Stromal cell of bone marrow (primary cell): ENCODE measurements around the gene DONSON.
"Not testable (repeated sequence)": the region's sequence is repeated elsewhere in the genome, so short reads cannot be mapped to it uniquely, and the experiment has no call there.

Experiments
- DNase-seq: peaks from one replicate; pipeline ENCODE4 v3.0.0-alpha.2; 2012; ENCODE audit warnings: low read depth

The DONSON gene, protein sequence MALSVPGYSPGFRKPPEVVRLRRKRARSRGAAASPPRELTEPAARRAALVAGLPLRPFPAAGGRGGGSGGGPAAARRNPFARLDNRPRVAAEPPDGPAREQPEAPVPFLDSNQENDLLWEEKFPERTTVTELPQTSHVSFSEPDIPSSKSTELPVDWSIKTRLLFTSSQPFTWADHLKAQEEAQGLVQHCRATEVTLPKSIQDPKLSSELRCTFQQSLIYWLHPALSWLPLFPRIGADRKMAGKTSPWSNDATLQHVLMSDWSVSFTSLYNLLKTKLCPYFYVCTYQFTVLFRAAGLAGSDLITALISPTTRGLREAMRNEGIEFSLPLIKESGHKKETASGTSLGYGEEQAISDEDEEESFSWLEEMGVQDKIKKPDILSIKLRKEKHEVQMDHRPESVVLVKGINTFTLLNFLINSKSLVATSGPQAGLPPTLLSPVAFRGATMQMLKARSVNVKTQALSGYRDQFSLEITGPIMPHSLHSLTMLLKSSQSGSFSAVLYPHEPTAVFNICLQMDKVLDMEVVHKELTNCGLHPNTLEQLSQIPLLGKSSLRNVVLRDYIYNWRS

DNA sequence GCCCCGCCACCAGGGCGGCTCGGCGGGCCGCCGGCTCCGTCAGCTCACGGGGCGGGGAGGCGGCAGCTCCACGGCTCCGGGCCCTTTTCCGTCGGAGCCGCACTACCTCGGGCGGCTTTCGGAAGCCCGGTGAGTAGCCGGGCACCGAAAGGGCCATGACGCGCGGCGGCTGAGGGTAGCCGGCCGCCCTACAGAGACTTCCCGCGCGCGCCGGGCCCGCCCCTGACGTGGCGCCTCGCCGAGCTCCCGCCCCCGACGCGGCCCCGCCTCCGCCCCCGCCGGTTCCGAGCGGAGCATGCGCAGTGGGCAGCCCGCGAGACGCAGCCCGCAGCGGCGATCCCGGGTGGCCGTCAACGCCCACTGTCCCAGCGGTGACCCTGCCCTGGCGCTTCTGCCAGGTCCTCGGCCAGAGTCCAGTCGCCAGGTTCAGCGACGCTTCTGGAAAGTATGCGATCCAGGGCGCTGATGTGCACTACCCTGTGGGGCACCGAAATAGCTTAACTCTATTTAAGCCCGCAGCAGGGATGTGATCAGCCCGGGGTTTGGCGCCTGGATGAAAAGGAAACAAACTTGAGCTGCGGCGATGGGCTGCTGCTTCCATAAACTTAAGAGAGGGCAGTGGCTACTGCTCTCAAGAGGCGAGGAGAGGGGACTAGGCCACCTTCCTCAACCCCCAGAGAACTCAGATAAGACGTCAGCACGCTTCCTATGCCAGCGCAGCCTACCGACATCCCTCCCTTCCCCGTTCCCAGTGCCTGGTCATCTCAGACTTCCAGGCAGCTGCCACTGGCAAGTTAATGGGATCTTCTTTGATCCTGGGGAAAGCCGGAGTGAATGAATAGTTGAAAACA lies at the start of gene DONSON:
DONSON (minus strand) TSS at position 200 of the 851 bp plus-strand sequence; CDS start at position 157, 43 bp downstream.
- peak; percentile 66 for DNase-seq

DNA sequence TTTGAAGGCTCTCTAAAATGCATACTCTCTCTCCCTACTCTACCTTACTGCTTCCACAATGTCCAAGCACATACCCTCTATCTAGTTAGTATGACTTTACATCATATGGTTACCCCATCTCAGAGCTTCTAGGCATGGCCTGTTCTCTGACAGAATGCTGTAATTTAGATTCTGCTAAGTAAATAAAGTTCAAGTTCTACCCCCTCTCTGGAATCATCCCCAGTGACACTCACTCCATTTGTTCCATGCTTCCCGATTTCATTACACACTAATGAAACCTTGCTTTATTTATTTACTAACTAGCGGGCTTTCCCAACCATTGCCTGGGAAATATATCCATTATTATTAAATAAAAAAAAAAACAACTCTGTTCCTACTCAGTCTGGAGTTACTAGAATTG lies 45.8 kb upstream of the DONSON start:
- no peak for DNase-seq

DNA sequence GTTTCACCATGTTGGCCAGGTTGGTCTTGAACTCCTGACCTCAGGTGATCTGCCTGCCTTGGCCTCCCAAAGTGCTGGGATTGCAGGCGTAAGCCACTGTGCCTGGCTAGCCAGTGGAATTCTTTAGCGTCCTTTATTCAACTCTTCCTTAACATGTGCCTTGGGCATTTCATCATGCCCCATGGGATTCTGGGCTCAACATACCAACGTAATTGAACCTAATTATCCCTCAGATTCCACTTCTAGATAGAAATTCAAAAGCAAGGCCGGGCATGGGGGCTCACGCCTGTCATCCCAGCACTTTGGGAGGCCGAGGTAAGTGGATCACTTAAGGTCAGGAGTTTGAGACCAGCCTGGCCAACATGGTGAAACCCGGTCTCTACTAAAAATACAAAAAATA lies 37.7 kb upstream of the DONSON start:
- DNase-seq: not testable (repeated sequence)

DNA sequence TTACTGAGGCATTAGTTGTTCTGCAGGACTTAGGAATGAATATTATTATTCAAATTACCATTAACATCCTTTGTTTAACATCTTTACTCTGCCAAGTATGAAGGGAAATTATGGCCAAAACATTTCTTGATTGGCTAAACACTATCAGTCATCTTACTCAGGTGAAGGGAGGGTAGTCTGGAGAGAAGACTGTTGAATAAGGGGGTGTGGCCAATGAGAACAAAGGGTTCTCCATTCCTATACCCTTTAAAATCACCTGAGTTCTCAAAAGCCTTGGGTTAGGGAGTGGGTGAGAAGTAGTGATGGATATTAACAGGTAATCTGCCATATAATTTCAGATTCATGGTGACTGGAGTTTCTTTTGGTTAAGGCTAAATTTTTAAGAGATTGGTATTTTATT lies 33.8 kb upstream of the DONSON start:
- no peak for DNase-seq

DNA sequence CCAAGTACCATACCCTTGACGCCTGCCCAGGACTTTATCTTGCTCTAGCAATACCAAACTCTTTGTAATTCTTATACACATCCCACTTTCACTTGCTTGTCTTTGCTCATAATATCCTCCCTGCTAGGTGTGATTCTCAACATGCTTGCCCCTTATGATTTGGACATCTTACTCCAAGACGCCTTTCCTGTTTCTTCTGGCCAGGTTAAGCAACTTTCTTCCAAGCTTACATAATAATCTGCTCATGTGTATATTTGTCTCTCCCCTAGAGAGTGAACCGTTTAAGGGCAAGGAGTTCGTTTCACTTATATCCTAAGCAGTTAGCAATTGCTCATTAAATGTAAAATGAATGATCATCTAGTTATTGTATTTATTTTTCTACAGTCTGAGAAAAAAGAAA lies 31.2 kb upstream of the DONSON start:
- DNase-seq: no peak

DNA sequence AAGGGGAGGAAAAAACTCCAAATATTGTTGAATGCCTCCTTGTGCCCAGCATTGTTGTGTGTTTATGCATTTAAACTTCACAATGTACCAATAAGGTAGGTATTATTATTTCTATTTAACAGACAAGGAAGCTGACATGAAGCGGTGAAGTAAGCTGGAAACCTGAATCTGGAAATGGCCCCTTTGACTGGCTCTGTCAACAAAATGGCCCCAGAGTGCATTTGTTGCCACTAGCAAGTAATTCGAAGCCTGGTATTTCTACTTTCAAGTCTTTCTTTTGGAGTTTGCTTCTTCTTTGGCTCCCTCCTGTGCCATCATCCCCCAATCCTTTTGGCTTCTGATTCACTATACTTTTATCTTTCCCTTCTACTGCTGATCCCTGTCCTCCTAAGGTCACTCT lies 29.9 kb upstream of the DONSON start:
- DNase-seq: no peak

DNA sequence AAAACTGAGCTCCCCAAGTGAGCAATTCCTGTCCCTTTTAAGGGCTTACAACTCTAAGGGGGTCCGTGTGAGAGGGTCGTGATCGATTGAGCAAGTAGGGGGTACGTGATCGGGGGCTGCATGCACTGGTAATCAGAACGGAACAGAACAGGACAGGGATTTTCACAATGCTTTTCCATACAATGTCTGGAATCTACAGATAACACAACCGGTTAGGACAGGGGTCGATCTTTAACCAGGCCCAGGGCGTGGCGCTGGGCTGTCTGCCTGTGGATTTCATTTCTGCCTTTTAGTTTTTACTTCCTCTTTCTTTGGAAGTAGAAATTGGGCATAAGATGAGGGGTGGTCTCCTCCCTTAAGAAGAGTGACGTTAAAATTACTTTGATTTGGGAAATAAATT lies 29.1 kb upstream of the DONSON start:
- not testable (repeated sequence) for DNase-seq

DNA sequence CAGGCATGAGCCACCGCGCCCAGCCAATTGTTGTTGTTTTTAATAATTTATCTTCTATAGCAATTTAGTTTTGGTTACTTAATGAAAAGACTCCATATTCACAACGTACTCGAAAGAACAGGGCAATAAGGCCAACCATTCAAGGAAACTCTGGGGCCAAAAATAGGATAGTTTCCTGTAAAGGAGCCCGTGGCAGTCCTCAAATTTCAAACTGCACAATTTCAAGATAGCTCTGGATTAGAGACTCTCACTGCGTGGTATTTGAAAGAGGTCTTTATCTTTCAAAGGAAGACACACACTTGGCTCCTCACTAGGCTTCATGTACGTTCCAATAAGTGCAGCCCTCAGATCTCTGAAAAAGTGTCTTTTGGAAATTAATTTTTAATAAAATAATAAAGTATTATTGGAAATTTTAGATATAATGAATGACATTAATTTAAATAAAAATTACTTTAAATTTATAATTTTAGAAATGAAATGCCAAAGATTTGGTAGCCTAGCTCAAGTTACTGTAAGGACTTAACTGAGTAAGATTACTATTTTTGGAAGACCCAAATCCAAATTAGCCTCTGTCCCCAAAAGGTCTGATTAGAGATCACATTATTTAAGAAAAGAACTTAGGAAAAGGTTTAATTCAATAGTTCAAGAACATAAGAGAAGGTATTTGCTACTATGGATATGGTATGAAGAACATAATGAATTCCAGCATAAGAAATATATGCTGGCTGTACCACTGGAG lies 22.7 kb upstream of the DONSON start:
- no peak for DNase-seq

DNA sequence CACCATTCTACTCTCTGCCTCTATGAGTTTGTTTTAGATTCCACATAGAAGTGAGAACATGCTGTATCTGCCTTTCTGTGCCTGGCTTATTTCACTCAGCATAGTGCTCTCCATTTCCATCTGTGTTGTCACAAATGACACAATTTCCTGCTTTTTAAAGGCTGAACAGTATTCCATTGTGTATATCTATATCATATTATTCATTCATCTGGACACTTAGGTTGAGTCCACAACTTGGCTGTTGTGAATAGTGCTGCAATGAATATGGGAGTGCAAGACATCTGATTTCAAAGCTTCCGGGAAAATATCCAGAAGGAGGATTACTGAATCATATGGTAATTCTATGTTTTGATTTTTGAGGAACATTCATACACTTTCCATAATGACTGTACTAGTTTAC lies 20.1 kb upstream of the DONSON start:
- peak; percentile 36 for DNase-seq

DNA sequence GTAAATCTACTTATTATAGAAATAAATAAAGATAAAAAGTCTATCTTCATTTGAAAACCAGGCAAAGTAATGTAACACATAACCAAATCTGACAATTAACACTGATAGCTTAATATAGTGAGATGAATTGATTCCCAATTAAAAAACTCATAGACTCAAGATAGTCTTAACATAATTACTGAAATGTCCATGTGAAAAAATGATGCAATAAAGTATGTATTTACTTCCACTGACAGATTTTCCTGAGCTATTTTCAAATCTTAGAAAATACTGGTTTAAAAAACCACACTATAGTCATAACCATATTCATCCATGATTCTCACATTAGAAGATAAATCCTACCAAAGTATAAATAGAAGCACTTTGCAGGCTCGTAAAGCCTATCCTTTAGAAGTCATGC lies 9.6 kb upstream of the DONSON start:
- no peak for DNase-seq

DNA sequence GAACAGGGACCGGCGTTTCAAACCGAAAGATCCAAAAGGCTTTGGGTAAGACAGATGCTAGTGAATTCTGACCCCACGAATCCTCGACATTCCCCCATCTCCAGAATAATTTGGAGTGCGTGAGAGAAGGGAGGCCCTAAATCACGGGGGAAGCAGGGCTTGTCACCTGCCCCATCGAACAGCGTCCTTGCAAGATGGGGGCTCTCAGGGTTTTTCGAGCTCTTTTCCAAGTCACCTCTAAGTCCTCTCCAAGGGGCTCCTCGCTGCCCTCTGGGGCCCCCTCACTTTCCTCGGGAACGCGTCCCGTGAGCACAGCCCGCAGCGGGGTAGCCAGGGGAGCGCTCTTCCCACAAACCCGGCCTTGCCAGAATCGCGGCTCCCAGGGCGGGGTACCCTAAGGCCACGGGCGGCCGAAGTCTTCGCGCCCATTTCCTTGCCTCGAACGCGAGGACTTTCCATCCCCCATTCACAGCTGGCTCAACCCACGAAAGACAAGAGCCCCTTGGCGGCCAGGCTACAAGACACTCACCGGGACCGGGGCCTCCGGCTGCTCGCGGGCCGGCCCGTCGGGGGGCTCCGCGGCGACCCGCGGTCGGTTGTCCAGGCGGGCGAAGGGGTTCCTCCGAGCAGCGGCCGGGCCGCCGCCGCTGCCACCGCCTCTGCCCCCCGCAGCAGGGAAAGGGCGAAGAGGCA lies 546 bp downstream of the DONSON start:
- peak; percentile 18 for DNase-seq

DNA sequence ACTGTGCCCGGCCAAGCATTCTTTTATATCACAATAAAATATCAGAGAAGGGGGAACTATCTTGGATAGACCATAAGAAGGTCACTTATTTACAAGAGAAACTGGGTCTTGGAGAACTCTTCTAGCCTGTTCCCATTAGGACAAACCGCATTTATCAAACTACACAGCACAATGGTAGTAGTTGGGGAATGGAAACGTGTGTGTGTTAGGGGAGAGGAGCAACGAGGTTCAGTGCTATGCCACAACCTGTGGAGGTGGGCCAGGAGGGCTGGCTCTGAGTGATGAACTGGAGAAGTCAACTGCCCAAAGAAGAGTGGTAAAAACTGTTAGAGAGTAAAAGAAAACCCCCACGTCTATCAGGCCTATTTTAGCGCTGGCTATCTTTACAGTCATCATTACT lies 1.6 kb downstream of the DONSON start:
- no peak for DNase-seq

DNA sequence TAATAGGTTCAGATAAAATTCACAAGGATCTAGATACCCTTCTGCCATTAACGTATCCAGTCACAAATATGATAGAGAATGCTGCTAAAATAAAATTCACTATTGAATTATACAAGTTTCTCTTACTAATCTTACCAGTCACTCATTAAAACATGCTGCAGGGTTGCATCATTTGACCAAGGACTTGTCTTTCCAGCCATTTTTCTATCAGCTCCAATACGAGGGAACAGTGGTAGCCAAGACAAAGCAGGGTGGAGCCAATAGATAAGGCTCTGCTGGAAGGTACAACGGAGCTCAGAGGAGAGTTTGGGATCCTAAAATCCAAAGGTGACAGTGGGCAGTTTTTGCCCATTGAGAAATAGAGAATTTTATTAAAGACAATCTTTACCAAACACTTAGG lies 4.0 kb downstream of the DONSON start:
- no peak for DNase-seq

DNA sequence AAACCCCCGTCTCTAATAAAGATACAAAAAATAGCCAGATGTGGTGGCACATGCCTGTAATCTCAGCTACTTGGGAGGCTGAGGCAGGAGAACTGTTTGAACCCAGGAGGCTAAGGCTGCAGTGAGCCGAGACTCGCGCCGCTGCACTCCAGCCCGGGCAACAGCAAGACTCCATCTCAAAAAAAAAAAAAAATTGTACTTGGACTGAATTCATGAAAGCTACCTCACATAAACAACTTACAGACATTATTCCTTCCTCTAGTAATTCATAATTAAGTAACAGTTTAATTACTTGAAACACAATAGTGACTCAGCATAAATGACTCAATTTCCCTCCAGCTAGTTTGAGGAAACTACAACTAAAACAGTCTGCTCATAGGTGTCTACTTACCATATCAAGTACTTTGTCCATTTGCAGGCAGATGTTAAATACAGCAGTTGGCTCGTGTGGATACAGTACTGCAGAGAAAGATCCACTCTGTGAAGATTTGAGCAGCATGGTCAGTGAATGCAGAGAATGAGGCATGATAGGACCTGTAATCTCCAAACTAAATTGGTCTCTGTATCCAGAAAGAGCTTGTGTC lies 9.4 kb downstream of the DONSON start:
- no peak for DNase-seq

DNA sequence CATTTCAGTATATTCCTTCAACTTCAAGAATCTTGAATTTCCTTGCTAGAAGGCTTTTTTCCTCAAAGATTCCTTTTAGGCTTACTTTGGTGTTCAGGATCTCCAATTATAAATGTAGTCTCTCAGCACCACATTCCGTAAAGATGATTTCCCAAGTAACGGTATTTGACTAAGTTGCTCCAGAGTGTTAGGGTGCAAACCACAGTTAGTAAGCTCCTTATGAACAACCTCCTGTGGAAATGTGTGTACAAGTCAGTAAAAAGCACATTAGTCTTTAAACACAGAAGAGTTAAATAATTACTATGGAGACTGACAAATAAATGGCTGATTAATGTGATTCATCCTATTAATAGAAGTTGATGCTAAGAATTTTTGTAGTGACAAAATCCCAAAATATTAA lies 10.3 kb downstream of the DONSON start:
- DNase-seq: peak; percentile 13

DNA sequence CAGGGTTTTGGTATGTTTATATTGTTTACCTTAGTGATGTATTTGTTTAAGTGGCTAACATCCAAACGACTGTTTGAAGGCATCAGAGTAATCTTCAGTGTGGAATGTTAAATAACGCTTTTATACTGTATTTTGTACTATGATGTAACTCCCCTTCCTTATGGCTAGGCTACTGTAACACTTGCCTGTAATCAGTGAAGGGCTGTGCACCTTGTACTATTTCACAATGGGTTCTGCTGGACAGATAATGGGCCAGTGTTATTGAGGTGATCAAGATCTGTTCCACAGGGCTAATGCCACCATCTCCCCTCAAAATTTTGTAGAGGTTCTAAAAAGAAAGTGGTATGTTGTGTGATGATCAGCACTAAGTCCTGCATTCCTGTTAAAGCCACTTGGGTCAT lies 11.7 kb downstream of the DONSON start:
- not testable (repeated sequence) for DNase-seq

DNA sequence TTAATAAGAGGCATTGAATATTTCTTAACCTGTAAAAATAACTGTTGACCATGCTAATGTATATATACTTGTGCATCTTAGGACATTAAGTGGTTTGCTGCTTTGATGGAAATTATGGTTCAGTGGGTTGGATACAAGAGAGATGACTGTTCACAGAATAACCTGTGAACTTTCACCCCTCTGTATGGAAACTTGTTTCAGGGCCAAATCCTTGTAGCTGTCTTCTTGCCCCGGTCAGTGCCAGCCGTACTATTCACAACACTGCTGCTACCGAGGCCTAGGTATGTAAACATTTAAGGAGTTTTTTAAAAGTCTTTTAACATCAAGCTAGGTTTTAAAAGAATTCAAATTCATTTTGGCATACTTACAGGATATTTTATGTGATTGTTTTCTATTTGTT lies 16.1 kb downstream of the DONSON start:
- no peak for DNase-seq

DNA sequence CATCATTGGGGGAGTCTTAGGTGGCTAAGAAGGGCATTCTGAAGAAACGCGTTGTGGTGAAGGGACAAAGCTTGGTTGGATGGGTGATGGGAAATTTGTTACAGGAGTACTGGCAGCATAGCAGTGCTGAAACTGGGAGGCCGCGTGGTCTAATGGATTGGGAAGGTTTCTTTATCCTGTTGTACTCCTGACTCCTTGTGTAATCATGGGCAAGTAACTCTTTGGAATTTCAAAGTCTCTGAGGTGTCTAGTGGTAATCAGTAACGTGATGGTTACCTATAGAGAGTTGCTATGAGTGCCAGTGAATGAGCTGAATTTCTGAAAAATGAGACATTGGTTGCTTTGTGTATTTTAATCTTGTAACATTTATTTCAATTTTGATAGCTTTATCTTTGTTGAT lies 18.5 kb downstream of the DONSON start:
- DNase-seq: no peak

DNA sequence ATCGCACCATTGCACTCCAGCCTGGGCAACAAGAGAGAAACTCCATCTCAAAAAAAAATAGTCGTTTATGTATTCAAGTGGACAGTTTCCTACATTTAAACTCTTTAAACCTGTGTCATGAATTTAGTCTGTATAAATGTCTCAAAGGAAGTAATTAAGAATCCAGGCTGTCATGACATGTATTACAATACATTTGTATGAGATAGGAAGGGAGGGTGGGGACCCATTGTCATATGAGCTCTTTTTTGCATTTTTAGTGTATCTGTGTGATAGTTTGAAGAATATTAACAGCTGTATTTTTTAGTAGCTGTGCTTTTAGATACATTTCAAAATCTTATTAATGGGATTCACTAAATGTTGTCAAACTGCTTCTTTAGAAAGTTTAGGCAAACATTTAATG lies 20.0 kb downstream of the DONSON start:
- no peak for DNase-seq

DNA sequence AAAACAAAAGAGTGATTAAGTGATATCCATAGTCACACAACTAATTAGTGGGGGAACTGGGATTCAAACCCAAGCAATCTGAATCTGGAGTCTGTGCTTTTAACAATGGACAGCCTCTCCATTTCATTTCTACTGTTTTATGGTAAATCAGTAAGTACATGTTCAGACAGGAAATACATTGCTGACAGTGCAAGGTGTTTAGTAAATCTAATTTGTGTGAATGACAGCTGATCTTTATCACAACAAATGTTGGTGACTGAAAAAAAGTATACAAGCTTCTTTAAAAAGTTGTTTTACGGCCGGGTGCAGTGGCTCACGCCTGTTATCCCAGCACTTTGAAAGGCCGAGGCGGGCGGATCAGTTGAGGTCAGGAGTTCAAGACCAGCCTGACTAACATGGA lies 20.6 kb downstream of the DONSON start:
- no peak for DNase-seq

DNA sequence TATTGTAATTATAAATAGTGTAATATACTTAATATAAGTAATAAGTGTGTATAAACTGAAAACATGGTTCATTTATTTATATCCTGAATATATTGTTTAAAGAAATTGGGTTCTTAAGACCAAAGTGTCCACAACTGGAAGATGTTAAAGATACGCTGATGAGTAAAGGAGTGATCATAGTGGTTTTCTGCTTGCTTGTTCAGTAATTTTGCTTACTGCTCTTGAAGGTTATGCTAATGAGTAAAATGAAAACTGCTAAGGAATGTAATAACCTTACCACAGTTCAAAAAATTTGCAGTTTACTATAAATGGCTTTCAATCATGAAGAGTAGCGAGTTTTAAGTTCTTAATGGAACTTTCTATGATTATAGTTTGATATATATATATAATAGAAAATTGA lies 22.0 kb downstream of the DONSON start:
- no peak for DNase-seq
